Stimulated activated CD4-positive, alpha-beta T cell treated with anti-CD3 and anti-CD28 coated beads, Interleukin-1b, Interleukin-23, amount 100 ng/mL, for 1 hour (primary cell): Measurements from ENCODE around the gene TRIM62.
"Not testable (repeated sequence)": the region's sequence is repeated elsewhere in the genome, so short reads cannot be mapped to it uniquely, and the experiment has no call there.

Experiments used
- DNase-seq, 2 donors: peaks; one replicate each; pipeline ENCODE4 v3.0.0-alpha.2; 2020; ENCODE audit warnings: low read depth in 2 of 2

TRIM62 gene

DNA sequence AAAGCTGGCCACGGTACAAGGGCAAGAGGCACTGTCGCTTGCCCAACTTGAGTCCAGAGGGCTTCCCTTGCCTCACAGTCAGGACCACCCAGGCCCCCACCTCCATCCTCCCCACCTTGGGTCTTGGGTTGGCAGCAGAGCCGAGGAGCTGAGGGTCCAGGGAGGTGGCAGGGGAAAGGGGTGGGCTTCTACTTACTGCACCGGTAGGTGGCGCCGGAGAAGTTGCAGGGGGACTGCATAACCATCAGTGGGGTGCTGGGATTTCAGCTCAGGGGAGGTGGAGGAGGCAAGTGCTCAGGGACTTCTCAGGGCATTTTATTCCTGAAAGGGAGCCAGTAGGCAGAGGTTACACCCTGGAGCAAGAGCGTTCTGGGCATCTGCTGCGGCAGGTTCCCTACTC, 44.0 kb downstream of the TRIM62 start:
- DNase-seq: peak in 1 of 2 donors; percentile 4

DNA sequence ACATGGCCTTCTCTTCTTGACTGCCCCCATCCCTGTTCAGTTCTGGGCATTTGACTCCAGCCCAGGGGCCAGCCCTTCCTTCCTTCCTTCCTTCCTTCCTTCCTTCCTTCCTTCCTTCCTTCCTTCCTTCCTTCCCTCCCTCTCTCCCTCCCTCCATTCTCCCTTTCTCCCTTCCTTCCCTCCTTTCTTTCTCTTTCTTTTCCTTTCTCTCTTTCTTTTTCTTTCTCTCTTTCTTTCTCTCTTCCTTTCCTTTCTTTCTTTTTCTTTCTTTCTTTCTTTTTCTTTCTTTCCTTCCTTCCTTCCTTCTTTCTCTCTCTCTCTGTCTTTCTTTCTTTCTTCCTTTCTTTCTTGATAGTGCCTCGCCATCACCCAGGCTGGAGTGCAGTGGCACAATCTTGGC, 45.8 kb downstream of the TRIM62 start:
- not testable (repeated sequence) for DNase-seq

DNA sequence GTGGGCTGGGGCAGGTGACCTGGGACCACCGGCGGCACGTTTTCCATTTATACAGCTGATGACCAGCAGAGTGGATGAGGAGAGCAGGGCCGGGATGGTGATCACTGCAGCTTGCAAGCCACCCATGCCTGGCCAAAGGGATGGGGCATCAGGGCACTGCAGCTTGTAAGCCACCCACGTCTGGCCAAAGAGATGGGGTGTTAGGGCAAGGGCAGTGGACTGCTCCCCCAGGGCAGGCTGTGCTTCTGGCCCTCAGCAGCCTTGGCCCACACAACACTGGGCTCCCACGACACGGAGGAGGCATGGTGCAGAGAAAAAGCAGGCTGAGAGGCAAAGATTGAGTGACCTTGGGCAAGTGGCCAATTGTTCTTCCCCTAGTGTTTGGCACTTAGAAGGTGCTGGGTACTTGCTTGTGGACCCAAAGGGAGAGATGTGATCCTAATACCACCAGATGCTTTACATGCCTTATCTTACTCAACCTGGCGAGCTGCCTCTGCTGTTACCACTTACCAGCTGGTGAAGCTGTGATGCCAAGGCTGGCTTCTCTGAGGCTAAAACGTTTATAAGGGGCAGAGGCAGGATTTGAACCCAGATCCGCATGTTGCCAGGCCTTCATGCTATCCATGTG, 48.3 kb downstream of the TRIM62 start:
- DNase-seq: no peak

DNA sequence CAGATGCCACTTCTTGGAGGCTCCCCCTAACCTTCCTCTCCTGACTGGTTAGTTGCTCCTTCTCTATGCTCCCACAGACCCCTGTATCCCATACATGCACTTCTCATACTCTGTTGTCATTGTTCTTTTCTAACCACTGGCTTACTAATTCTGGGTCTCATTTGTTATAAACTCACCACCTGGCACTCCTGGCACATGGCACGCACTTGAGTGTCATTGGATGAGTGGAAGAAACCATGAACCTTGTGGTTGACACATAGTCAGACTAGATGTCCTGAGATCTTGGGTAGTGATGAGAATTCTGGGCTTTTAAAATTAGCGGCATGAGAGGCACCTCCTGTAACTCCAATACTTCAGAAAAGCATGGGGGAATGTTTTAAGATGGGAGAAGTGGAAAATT, 49.3 kb downstream of the TRIM62 start:
- no peak for DNase-seq

DNA sequence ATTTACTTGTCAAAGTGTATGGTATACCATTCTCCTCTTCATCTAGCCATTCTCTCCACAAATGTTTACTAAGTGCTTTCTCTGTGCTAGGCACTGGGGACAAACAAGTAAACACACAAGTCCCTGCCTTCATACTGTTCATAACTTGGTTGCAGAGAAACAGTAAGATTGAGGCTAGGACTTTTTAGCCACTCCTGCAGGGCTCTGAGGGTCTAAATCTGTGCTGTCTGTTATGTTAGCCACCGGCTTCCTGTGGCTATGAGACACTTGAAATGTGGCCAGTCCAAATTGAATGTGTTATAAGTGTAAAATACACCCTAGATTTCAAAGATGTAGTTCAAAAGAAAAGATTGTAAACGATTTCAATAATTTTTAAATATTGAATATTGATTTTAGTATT, 50.7 kb downstream of the TRIM62 start:
- DNase-seq: no peak

DNA sequence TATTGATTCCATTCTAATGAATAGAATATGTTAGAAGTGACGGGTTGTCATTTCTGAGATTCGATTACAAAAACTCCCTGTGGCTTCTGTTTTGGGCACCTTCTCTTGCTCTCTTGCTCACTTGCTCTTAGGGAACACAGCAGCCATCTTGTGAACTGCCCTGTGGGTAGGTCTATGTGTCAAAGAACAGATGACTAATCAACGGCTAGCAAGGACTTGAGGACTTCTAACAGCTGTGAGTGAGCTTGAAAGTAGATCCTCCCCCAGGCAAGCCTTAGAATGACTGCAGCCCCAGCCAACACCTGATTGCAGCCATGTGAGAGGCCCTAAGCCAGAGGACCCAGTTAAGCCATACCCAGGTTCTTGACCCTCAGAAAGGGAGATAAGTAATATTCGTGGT, 51.5 kb downstream of the TRIM62 start:
- DNase-seq: no peak

DNA sequence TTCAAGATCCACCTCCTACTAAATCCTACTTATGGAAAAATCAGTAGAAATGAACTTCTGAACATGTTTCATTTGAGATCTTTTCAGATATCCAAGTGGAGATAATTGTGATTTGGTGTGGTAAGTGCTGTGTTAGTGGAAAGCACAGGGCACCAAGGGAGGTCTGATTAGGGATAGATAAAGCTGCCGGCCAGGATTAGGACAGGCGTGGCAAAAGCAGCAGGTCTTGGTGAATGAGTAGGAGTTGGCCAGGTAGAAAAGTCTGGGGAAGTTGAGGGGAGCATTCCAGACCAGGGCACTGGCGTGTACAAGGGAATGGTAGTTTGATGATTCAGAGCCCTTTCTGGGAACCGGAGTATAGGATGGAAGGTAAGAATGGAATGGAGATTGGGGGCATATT, 53.1 kb downstream of the TRIM62 start:
- DNase-seq: no peak

DNA sequence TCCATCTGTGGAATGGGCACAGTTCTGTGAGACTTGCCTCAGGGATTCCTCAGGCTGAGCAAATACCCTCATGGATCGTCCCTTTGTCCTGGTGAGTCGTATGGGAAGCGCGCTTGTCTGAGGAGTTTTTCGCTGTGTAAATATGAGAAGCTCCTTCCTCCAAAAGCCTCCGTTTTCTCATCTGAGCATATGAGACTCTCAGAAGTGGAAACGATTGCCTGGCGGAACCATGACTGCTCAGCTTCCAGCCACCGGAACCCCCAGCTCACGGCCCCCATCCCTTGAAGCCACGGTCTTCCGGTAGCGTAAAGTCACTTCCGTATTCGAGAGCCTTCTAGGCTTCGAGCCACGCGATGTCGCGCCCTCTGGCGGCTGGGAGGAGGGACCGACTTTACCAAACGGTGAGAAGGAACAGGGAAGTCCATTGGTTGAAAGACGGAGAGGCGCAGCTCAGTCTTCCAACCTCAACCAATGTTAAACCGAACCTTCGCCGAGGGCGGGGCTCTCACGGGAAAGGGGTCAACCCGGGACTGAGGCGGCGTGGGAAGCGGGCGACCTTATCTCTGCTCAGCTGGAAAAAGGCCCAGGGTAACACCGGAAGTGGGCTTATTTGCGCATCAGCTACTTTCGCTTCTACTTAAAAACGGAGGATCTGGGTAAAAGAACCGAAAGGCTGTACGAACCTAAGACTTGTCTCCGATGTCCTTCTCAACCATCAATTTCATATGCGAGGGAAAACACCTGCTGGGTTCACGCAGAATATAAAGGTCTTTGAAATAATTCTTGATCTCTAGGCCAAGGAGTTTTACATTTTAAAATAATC, 54.6 kb downstream of the TRIM62 start:
- peak; percentile 93 to 96 for DNase-seq

DNA sequence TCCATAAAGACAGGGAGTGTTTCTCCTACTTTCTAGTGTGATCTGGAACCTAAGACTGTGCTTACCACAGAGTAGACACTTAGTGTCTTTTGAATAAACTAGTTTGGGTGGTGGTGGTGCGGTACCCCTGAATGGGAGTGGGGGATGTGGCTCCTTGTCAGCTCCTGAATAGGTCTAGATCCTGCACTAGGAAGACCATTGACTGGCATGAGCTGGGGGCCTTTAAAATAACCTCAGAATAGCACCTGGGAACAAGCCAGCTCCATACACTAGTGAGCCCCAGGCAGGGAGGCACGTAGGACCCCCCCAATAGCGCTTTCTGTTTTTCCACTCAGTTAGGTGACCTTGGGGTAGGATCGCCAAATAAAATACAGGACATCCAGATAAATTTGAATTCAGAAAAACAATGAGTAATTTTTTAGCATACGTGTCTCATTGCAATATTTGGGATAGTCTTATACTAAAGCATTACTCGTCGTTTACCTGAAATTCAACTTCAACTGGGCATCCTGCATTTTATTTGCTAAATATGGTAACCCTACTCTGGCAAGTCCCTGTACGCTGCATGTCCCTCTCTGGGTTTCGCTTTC, 55.3 kb downstream of the TRIM62 start:
- DNase-seq: no peak

DNA sequence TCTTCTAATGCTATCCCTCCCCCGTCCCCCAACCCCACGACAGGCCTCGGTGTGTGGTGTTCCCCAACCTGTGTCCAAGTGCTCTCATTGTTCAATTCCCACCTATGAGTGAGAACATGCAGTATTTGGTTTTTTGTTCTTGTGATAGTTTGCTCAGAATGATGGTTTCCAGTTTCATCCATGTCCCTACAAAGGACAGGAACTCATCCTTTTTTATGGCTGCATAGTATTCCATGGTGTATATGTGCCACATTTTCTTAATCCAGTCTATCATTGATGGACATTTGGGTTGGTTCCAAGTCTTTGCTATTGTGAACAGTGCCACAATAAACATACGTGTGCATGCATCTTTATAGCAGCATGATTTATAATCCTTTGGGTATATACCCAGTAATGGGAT, 57.2 kb downstream of the TRIM62 start:
- not testable (repeated sequence) for DNase-seq

DNA sequence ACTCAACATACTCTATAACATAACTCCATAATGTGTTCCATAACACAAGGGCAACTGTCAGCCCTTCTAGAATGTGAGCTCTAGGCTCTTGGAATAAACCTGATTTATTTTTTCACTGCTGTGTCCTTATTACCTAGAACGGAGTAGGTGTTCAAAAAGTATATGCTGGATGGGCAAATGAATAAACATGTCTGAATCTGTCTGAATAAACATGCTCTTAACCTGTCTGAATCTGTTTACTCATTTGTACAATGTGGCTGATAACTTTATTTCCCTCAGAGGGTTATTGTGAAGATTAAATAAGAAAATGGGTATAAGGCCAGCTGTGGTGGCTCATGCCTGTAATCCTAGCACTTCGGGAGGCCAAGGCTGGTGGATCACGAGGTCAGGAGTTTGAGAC, 58.6 kb downstream of the TRIM62 start:
- DNase-seq: no peak

DNA sequence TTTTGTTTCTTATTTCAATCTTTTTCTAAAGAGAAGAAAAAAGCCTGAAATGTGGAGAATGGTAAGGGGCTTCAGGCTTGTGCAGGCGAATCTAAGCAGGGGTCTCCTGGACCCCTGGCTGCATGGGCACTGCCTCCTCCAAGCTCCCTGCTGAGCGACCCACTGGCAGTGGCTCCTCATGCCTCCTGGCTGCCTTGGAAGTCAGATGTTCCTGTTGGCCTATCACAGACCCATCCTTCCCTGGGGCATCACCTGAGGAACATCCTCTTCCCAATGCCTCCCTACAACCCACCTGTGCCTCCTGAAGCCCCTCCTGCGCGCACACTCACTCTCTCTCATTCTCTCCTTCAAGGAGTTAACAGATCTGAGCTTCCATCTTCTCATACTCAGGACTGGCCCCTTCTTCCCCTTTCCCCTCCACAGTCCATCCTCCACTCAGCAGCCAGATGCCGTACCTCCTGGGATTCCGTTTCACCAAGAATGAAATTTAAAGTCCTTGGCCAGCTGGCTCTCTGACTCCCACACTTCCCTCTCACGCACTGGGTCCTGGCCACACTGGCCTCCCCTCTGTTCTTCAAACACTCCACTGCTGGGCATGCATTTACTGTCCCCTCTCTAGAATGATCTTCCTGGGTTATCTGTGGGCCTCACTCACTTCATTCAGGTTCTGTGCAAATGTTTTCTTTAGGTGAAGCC, 59.2 kb downstream of the TRIM62 start:
- DNase-seq: no peak

DNA sequence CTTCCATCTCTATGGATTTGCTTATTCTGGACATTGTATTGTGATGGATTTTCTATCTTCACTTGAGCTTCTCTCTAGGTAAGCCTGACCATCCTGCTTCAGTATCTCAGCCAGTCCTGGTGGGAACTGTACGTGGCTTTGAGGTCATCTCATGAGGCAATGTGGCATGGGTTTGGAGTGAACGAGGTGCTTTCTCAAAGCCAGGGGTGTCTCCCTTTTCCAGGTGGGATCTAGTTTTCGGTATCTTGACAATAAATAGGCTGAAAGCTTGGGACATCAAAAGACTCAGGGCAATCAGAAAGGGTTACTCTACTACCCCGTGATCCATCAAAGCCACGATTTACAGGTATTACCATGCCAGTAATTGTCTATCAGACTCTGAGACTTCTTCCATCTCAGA, 60.1 kb downstream of the TRIM62 start:
- DNase-seq: no peak

DNA sequence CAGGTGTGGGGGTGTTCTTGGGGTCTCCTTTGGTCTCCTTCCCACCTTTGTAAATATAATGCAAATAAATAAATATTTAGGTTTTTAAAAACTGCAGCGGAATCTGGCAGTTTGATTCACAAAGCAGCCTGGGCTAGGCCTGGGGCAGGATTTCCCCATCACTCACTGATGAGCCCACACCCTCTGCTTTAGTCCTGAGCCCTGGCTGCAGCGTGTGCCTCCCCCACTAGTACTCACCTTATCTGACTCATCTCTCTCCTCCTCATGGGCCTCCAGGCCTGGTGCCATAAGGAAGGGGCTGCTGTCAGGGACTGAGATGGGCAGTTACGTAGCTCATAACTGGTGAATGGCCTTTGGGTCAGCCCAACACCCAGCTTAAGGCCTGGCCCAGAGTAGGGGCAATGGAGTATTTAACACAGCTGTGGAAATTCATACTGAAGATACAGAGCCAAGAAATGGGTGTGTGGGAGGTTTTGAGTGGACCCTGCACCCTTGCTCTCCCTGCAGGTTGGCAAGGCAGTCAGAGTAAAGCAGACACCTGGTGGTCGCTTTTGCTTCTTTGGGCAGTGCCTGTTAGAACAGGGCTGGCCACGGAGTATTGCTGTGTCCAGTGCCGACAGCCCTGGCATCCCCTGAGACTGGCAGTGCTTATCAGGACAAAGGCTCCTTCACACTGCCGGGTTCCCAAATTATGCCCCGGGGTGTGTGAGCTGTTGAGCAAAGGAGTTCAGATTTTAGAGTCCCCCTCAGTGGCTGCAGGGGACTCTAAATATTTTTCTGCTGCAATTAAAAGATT, 61.2 kb downstream of the TRIM62 start:
- DNase-seq: no peak

DNA sequence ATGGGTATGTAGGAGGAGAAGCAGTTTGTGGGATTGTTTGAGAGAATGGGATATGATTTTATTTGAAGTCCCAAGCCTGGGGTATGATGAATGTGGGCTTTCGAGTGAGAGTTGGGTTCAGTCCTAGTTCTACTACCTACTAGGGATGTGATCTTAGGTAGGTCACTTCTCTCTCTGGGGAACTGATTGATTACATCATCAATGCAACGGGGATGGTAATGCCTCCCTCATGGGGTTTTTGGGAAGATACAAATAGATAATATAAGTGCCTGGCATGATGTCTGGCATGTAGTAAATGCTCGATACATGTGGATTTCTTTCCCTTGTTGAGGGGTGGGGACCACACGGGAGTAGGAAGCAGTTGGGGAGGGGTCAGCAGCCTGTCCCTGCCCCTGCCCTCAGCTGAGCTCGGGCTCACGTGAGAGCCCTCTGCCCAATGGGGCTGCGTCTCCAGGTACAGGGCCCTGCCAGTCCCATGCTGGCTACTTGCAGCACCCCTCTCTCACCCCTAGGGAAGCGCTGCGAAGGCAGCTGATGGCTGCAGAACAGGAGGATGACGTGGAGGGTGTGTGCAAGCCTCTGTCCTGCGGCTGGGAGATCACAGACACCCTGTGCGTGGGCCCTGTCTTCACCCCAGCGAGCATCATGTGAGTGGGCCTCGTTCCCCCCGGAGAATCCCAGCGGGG, 62.2 kb downstream of the TRIM62 start:
- DNase-seq: no peak

DNA sequence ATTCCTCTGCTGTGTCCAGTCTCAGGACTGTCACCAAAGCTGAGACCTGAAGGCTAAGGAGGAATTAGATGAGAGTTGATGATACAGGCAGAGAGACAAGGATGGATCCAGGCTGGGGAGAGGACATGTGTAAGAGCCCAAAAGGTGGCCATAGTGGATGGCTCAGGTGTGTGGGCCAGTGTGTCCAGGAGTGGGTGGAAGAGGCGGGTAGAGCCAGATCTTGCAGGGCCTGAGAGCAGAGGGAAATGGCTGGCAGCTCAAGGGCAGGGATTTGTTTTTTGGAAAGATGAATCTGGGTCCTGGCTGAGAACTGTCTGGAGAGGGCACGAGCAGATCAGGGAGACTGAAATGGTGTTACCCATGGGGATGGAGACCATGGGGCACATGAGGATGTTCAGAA, 62.8 kb downstream of the TRIM62 start:
- no peak for DNase-seq

DNA sequence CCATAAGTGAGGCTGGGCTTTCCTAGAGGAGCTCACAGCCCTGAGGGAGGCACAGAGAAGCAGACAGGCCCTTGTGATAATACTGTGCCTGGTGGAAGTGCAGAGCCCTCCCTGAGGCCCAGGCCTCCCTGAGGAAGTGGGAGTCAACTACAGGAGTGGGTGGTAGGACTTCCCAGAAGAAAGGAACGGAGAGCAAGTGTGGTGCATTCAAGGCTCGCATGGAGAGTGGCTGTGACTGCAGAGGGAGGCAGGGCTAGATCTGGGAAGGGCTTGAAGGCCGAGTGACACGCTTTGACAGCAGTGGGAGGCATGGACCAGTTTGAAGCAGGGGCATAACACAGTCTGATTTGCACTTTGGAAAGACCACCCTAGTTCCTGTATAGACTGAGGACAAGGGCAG, 63.6 kb downstream of the TRIM62 start:
- no peak for DNase-seq

DNA sequence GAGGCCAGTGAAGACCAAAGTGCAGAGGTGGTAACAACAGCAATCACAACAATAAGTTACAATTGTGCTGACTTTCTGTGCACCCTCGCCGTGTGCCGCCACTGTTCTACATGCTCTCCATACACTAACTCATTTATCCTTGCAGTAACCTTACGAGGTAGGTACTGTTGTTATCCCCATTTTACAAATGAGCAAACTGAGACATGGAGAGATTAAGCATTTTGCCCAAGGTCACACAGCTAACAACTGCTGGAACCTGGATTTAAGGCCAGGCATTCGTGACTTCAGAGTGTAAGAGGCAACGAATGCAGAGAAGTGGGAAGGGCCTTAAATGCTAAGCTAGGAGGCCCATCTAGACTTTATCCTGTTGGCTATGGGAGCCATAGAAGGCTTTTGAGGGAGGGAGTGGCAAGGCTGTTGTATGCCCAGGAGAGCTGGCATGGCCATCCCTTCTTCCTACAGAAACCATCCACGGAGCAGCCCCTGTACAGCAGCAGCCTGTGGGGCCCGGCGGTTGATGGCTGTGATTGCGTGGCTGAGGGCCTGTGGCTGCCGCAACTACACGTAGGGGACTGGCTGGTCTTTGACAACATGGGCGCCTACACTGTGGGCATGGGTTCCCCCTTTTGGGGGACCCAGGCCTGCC, 64.3 kb downstream of the TRIM62 start:
- no peak for DNase-seq

DNA sequence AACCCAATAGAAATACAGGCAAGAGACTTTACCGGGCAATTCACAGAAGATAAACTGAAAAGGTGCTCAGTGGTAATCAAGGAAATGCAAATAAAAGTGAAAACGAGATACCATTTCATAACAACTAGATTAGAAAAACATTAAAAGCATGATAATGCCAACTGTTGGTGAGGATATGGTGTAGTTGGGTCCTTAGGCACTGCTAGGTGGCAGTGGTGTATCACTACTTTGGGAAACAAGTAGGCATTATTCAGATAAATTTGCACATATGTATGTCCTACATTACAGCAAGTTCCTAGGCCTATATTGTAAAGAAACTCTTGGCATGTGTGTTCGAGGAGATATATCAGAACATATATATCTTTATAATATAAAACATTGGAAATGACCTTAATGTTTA, 69.9 kb downstream of the TRIM62 start:
- DNase-seq: no peak

DNA sequence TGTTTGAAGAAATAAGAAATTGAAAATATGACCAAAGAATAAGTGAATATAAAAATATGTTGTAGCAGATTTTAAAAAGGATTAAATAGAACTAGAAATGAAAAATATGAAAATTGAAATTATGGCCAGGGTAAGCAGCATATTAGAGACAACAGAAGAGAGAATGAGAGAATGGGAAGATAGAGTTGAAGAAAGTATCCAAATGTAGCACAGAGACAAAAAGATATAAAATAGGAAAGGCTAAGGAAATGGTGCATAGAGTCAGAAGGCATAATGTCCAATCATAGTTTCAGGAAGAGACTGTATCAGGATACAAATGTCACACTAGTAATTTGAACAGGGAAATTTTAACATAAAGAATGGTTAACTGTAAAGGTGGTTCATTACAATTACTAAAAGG, 71.4 kb downstream of the TRIM62 start:
- DNase-seq: no peak

DNA sequence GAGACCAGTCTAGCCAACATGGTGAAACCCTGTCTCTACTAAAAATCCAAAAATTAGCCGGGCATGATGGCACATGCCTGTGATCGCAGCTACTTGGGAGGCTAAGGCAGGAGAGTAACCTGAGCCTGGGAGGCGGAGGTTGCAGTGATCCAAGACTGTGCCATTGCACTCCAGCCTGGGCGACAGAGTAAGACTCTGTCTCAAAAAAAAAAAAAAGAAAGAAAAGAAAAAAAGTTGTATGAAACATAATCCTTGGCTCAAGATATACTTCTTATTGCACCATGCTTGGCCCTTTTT, 81.8 kb downstream of the TRIM62 start:
- not testable (repeated sequence) for DNase-seq
